IMR-90 (cell line): Measurements from ENCODE around the gene THOP1. TPM values are rescaled to one million over a fixed set of nuclear protein-coding genes. Genes with fewer than 3 reads are reported as not detected.

Experiments
- ATAC-seq: fragments of 200-7000 bp; cut with Tn5 transposase; 2 replicates; pipeline ENCODE4 v1.9.1; 2020; ENCODE audit warnings: low read depth, mild to moderate bottlenecking, moderate library complexity
- BruUV-seq: library from RNA; stranded (reverse); fragments of 400-500 nt; replicated peaks from 2 replicates; lab custom pipeline; 2021; lab: Mats Ljungman, UMichigan
- CTCF ChIA-PET: fragments of 300-600 bp; formaldehyde crosslinking; extraction: SDS; loops from one replicate; lab custom pipeline; 2021; ENCODE audit warnings: antibody characterized with exemption; lab: Yijun Ruan, JAX
- POLR2A ChIA-PET: fragments of 300-600 bp; sonication (Branson Sonifier 250); formaldehyde crosslinking; loops from one replicate; lab custom pipeline; 2022; ENCODE audit warnings: antibody characterized with exemption; ENCODE audit not compliant: unreplicated experiment; lab: Charles Lee
- DNase-seq: peaks from one replicate; pipeline ENCODE4 v3.0.0; 2013
- H2AFZ ChIP-seq: replicated peaks from 2 replicates; pipeline ENCODE3; 2013; ENCODE audit warnings: low read length, mild to moderate bottlenecking; ENCODE audit not compliant: poor library complexity
- H2AK5ac ChIP-seq: 2 replicates; pipeline ENCODE4 v1.6.1; 2013; ENCODE audit warnings: low read depth, low read length, inconsistent platforms
- H2AK9ac ChIP-seq: replicated peaks from 2 replicates; pipeline ENCODE3; 2013; ENCODE audit warnings: mild to moderate bottlenecking, low read depth, low read length, moderate library complexity; ENCODE audit not compliant: poor library complexity
- H2BK120ac ChIP-seq: 2 replicates; pipeline ENCODE4 v1.6.1; 2013; ENCODE audit warnings: low read depth, low read length, inconsistent platforms
- H2BK15ac ChIP-seq: 3 replicates; pipeline ENCODE4 v1.6.1; 2013; ENCODE audit warnings: low read depth, low read length, inconsistent platforms
- H2BK20ac ChIP-seq: 2 replicates; pipeline ENCODE4 v1.6.1; 2013; ENCODE audit warnings: low read depth, mild to moderate bottlenecking, inconsistent platforms, low read length, moderate library complexity
- H2BK5ac ChIP-seq: 2 replicates; pipeline ENCODE4 v1.6.1; 2013; ENCODE audit warnings: mild to moderate bottlenecking, low read depth, low read length, inconsistent platforms; ENCODE audit not compliant: poor library complexity, severe bottlenecking
- H3K14ac ChIP-seq: replicated peaks from 2 replicates; pipeline ENCODE4 v1.6.1; 2013; ENCODE audit warnings: low read depth, low read length, inconsistent platforms
- H3K18ac ChIP-seq: 2 replicates; pipeline ENCODE4 v1.6.1; 2013; ENCODE audit warnings: low read depth, low read length, control low read depth
- H3K23ac ChIP-seq: 2 replicates; pipeline ENCODE4 v1.6.1; 2013; ENCODE audit warnings: low read depth, low read length, inconsistent platforms
- H3K27ac ChIP-seq: 2 replicates; pipeline ENCODE4 v1.5.1; 2013; ENCODE audit warnings: mild to moderate bottlenecking, control low read depth, low read length; ENCODE audit not compliant: insufficient read depth
- H3K27me3 ChIP-seq: 2 replicates; pipeline ENCODE4 v1.6.1; 2013; ENCODE audit warnings: low read length; ENCODE audit not compliant: control insufficient read depth, insufficient read depth
- H3K36me3 ChIP-seq: 2 replicates; pipeline ENCODE4 v1.6.1; 2013; ENCODE audit warnings: low read length, mixed read lengths; ENCODE audit not compliant: control insufficient read depth, insufficient read depth
- H3K4ac ChIP-seq: 2 replicates; pipeline ENCODE4 v1.6.1; 2013; ENCODE audit warnings: low read depth, low read length, inconsistent platforms
- H3K4me1 ChIP-seq: 2 replicates; pipeline ENCODE4 v1.6.1; 2013; ENCODE audit warnings: low read length, mixed read lengths; ENCODE audit not compliant: control insufficient read depth, insufficient read depth
- H3K4me2 ChIP-seq: 2 replicates; pipeline ENCODE4 v1.6.1; 2013; ENCODE audit warnings: low read depth, mild to moderate bottlenecking, control low read depth, low read length, moderate library complexity
- H3K4me3 ChIP-seq: 2 replicates; pipeline ENCODE4 v1.5.1; 2013; ENCODE audit warnings: low read depth, mild to moderate bottlenecking, control low read depth, low read length, moderate library complexity; ENCODE audit not compliant: insufficient read depth
- H3K56ac ChIP-seq: 2 replicates; pipeline ENCODE4 v1.6.1; 2013; ENCODE audit warnings: low read length, inconsistent platforms; ENCODE audit not compliant: insufficient read depth; ENCODE audit errors: extremely low read depth
- H3K79me1 ChIP-seq, 2 experiments: 2 replicates each; pipeline ENCODE4 v1.6.1; 2013; ENCODE audit warnings: low read length in 2 of 2, inconsistent platforms in 1 of 2, low read depth in 1 of 2
- H3K9ac ChIP-seq: 2 replicates; pipeline ENCODE4 v1.6.1; 2013; ENCODE audit warnings: low read depth, low read length, control low read depth
- H3K9me1 ChIP-seq: 2 replicates; pipeline ENCODE4 v1.6.1; 2013; ENCODE audit warnings: low read length, inconsistent platforms; ENCODE audit not compliant: insufficient read depth
- H3K9me3 ChIP-seq: 2 replicates; pipeline ENCODE4 v1.6.1; 2013; ENCODE audit warnings: low read length; ENCODE audit not compliant: control insufficient read depth, insufficient read depth
- H4K20me1 ChIP-seq: 2 replicates; pipeline ENCODE4 v1.6.1; 2013; ENCODE audit warnings: low read length, inconsistent platforms; ENCODE audit not compliant: insufficient read depth
- H4K5ac ChIP-seq: 2 replicates; pipeline ENCODE4 v1.6.1; 2013; ENCODE audit warnings: mild to moderate bottlenecking, low read depth, low read length, control low read depth
- H4K8ac ChIP-seq, 2 experiments: 2 replicates each; pipeline ENCODE4 v1.6.1; 2013; ENCODE audit warnings: low read depth in 2 of 2, low read length in 2 of 2, control low read depth in 1 of 2, inconsistent platforms in 1 of 2
- H4K91ac ChIP-seq: 2 replicates; pipeline ENCODE4 v1.6.1; 2013; ENCODE audit warnings: low read depth, low read length, inconsistent platforms; ENCODE audit not compliant: insufficient read depth
- CHD1 ChIP-seq: IDR thresholded peaks from 2 replicates; pipeline ENCODE4 v1.6.1; 2012; ENCODE audit warnings: low read depth, low read length, improper control_type of control experiment
- CTCF ChIP-seq: conservative IDR thresholded peaks from 2 replicates; pipeline ENCODE4 v1.5.1; 2012; ENCODE audit warnings: mild to moderate bottlenecking, low read depth, low read length, improper control_type of control experiment
- MAZ ChIP-seq: IDR thresholded peaks from 2 replicates; pipeline ENCODE4 v1.6.1; 2012; ENCODE audit warnings: low read depth, mild to moderate bottlenecking, low read length, improper control_type of control experiment, moderate library complexity, borderline replicate concordance
- RAD21 ChIP-seq: IDR thresholded peaks from 2 replicates; pipeline ENCODE4 v1.6.1; 2012; ENCODE audit warnings: low read length, improper control_type of control experiment
- SMC3 ChIP-seq: fragments of 150-350 bp; IDR thresholded peaks from 2 replicates; pipeline ENCODE4 v1.6.1; 2016; ENCODE audit warnings: low read depth, mild to moderate bottlenecking, antibody characterized with exemption, low read length, moderate library complexity
- USF2 ChIP-seq: fragments of 150-350 bp; IDR thresholded peaks from 2 replicates; pipeline ENCODE4 v1.6.1; 2017; ENCODE audit warnings: mild to moderate bottlenecking, antibody characterized with exemption, low read length, low read depth
- WGBS, 2 experiments: methylation state at CpG; one replicate each; pipeline versions ENCODE4 v1.1.5 to v1.1.7; 2013; ENCODE audit warnings: missing lambda C conversion rate in 2 of 2; ENCODE audit not compliant: insufficient read length in 1 of 2; ENCODE audit errors: extremely low coverage in 2 of 2; 5-methylcytosine and 5-hydroxymethylcytosine counted together
- dilution Hi-C: fragments of 300-500 bp; cut with HindIII; formaldehyde crosslinking; loops from one replicate; pipeline ENCODE4 v1.14.3; 2018; ENCODE audit warnings: low sequenced_read_pairs; ENCODE audit not compliant: unreplicated experiment
- in situ Hi-C: fragments of 300-500 bp; cut with MboI; formaldehyde crosslinking; loops from 3 replicates; pipeline ENCODE4 v1.14.3; 2019; ENCODE audit warnings: low sequenced_read_pairs, inconsistent platforms, mixed read lengths
- intact Hi-C: fragments of 100-400 bp; cut with micrococcal nuclease; formaldehyde crosslinking; loops from 2 replicates; pipeline ENCODE4 v1.10.0; 2022
- polyA plus RNA-seq, 3 experiments: library from polyadenylated mRNA; depleted of rRNA; stranded (reverse); fragments of >200 nt; gene quantifications; 2 replicates each; pipeline ENCODE4 v1.2.3, GENCODE V29; 2012; ENCODE audit warnings: low replicate concordance in 1 of 3
- total RNA-seq: library from RNA; depleted of rRNA; stranded (reverse); fragments of >200 nt; gene quantifications from 2 replicates; pipeline ENCODE4 v1.2.3, GENCODE V29; 2012

Gene THOP1
- total and polyA plus RNA-seq, 2 of the 4 experiments (the other 2 are of a cell fraction): 57.5 to 91.9 TPM

GRCh38 chr19:2819540-2820111 is 34.3 kb downstream of the THOP1 start, which contains the start of gene ZNF554:
Gene ZNF554 (plus strand): TSS chr19:2819868. CDS start chr19:2820072, 204 bp downstream.
- H3K4me2 ChIP-seq: peak within 1 kb of the TSS; percentile 95
- peak within 1 kb of the TSS; percentile 97 for H2AFZ ChIP-seq
- ATAC-seq (peak; percentile 100), DNase-seq (peak; percentile 94)
- dilution Hi-C loops (no loop called here), intact Hi-C loops (no loop called here), in situ Hi-C loops (no loop called here)
- H3K79me1 ChIP-seq: peaks cover 6 to 11% of the 10 kb centered on the region in 2 experiments; a peak in 2 of 4 replicates
- no peak within 1 kb of the TSS; the same call in 1 of the 2 replicates for H3K27ac ChIP-seq
- H3K14ac ChIP-seq: peak within 1 kb of the TSS; percentile 81; the same call in 1 of the 2 replicates
- BruUV-seq: no TSS peak
- 0% methylated on average over 32 of the region's 64 CpGs; no CpG with 5 or more reads in 1 of the 2 experiments for WGBS, 2 experiments
- peak within 1 kb of the TSS; percentile 56 for H3K4ac ChIP-seq
- H3K4me1 ChIP-seq: no peaks in the 10 kb centered on the region; the same call in 1 of the 2 replicates
- H3K4me3 ChIP-seq: peak within 1 kb of the TSS; percentile 61
- H4K91ac ChIP-seq: peak within 1 kb of the TSS; percentile 12; the same call in 1 of the 2 replicates
- no peak within 1 kb of the TSS; the same call in 1 of the 2 replicates for H3K56ac ChIP-seq
- peak within 1 kb of the TSS; percentile 1; the same call in 1 of the 2 replicates for H4K5ac ChIP-seq
- ChIA-PET POLR2A (no interaction called here), CTCF (interaction anchor here (0.6 to 1.3 kb wide), 2 partner anchors 10 to 41 kb away, joined by 3 read pairs; no protein-coding TSS in a partner anchor)
- no peak within 1 kb of the TSS for H3K18ac ChIP-seq
- 0 out of 2 replicates have a peak, but pooled peaks cover 4% of the 10 kb centered on the region for H3K9me1 ChIP-seq
- H2BK120ac ChIP-seq: no peak within 1 kb of the TSS
- no peaks in the 10 kb centered on the region for H3K27me3 ChIP-seq
- peaks cover 2% of the 10 kb centered on the region; the same call in 1 of the 2 replicates for H3K9me3 ChIP-seq
- H3K9ac ChIP-seq: peak within 1 kb of the TSS; percentile 77
- H3K36me3 ChIP-seq: peaks cover 9% of the 10 kb centered on the region; the same call in 1 of the 2 replicates
- H4K20me1 ChIP-seq: no peaks in the 10 kb centered on the region
- H3K23ac ChIP-seq: peak within 1 kb of the TSS; percentile 64; the same call in 1 of the 2 replicates
- H2AK9ac ChIP-seq: peak within 1 kb of the TSS; percentile 97
- H2BK15ac ChIP-seq: no peak within 1 kb of the TSS
- peak within 1 kb of the TSS; percentile 75 for H2AK5ac ChIP-seq
- no peak within 1 kb of the TSS for H2BK20ac ChIP-seq
- no peak within 1 kb of the TSS for H2BK5ac ChIP-seq
- TF ChIP-seq CTCF (peak; percentile 99), MAZ (peak; percentile 51; the same call in 1 of the 2 replicates), RAD21 (peak; percentile 50), SMC3 (peak; percentile 29; the same call in 1 of the 2 replicates), USF2 (peak; percentile 63; the same call in 1 of the 2 replicates), CHD1 (no peak)
- H4K8ac ChIP-seq: peak within 1 kb of the TSS; percentile 73 to 93; a peak in 3 of 4 replicates
